ENCODE measurements around the gene PSMB1. TPM values are rescaled to one million over a fixed set of nuclear protein-coding genes. Genes with fewer than 3 reads are reported as not detected.
"Not testable (repeated sequence)": the region's sequence is repeated elsewhere in the genome, so short reads cannot be mapped to it uniquely, and the experiment has no call there.

The PSMB1 gene
- total and polyA plus RNA-seq, 2 donors (not counting 3 experiments of a cell fraction or from before 2014, with no cell fraction given) = 198 to 560 TPM

DNA sequence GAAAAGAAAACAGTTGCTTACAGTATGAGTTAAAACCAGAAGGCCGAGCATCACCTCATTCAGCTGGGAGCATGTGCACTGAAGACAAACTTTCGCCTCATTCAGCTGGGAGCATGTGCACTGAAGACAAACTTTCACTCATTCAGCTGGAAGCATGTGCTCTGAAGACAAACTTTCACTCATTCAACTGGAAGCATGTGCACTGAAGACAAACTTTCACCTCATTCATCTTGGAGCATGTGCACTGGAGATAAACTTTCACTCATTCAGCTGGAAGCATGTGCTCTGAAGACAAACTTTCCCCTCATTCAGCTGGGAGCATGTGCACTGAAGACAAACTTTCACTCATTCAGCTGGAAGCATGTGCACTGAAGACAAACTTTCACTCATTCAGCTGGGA is 45.4 kb downstream of the PSMB1 start:
- H3K9ac ChIP-seq (replicated peaks; ENCODE audit: extremely low read depth, insufficient read depth, low read length); FAIRE-seq; dilution Hi-C loops (cut with MboI; ENCODE audit: extremely low pct_ligation_motif_present, low sequenced_read_pairs); BruUV-seq (replicated peaks); H2AFZ ChIP-seq (ENCODE audit: low read depth, low read length); H3K9me1 ChIP-seq (replicated peaks; ENCODE audit: control insufficient read depth, extremely low read depth, insufficient read depth, low read length); H3K9me3 ChIP-seq (replicated peaks; ENCODE audit: control insufficient read depth, insufficient read depth, low read length); H3K4me1 ChIP-seq (ENCODE audit: control insufficient read depth, extremely low read depth, insufficient read depth, low read length); H4K20me1 ChIP-seq (replicated peaks; ENCODE audit: control insufficient read depth, extremely low read depth, insufficient read depth, low read length); DNase-seq (ENCODE audit: low read depth, low spot score); H3K4me3 ChIP-seq (replicated peaks in 1 of 3; ENCODE audit: insufficient read depth in 1 of 3, low read depth in 1 of 3, low read length in 3 of 3); H3K27me3 ChIP-seq (ENCODE audit: control insufficient read depth in 2 of 2, insufficient read depth in 2 of 2, low read length in 2 of 2); H3K79me2 ChIP-seq (ENCODE audit: control insufficient read depth, insufficient read depth, low read length); POLR2A ChIA-PET; intact Hi-C loops (cut with micrococcal nuclease); H3K4me2 ChIP-seq (ENCODE audit: insufficient read depth, low read length); H3K27ac ChIP-seq (ENCODE audit: insufficient read depth, low read depth, low read length); H3K36me3 ChIP-seq (ENCODE audit: control insufficient read depth in 2 of 2, extremely low read depth in 1 of 2, insufficient read depth in 2 of 2, low read length in 2 of 2): not testable (repeated sequence)
- CTCF ChIA-PET = interaction anchor here (2.1 kb wide), 1 partner anchor 10 kb away, joined by 11 read pairs; no protein-coding TSS in a partner anchor

DNA sequence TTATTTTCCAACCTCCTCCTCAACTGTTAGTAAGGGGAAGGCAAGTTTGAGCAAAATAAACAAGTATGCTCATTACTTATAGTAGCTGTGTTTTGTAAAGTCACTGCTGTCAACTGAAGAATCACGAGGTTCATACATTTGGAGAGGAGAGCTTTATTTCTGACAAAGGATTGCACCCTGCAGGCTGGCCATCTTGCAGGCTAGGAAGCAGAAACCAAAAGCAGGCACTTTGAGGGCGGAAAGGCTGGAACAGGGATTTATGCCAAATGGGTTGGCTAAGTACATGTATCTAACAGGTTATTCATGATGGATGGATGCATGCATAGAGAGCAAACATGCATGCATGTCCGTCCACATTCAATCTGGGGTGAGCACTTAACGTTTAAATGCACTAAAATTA is 46.7 kb downstream of the PSMB1 start:
- no peak for DNase-seq (ENCODE audit: low read depth, low spot score)
- Histone ChIP-seq H3K4me3 (replicated peaks in 1 of 3; ENCODE audit: insufficient read depth in 1 of 3, low read depth in 1 of 3, low read length in 3 of 3) (no peak overlapping the region), H3K9me1 (replicated peaks; ENCODE audit: control insufficient read depth, extremely low read depth, insufficient read depth, low read length) (no peaks in the 10 kb centered on the region), H3K9ac (replicated peaks; ENCODE audit: extremely low read depth, insufficient read depth, low read length) (no peak overlapping the region), H4K20me1 (replicated peaks; ENCODE audit: control insufficient read depth, extremely low read depth, insufficient read depth, low read length) (no peaks in the 10 kb centered on the region), H3K4me2 (ENCODE audit: insufficient read depth, low read length) (no peak overlapping the region), H3K27me3 (ENCODE audit: control insufficient read depth in 2 of 2, insufficient read depth in 2 of 2, low read length in 2 of 2) (no peaks in the 10 kb centered on the region), H2AFZ (ENCODE audit: low read depth, low read length) (no peak overlapping the region), H3K36me3 (ENCODE audit: control insufficient read depth in 2 of 2, extremely low read depth in 1 of 2, insufficient read depth in 2 of 2, low read length in 2 of 2) (no peaks in the 10 kb centered on the region), H3K4me1 (ENCODE audit: control insufficient read depth, extremely low read depth, insufficient read depth, low read length) (no peaks in the 10 kb centered on the region), H3K79me2 (ENCODE audit: control insufficient read depth, insufficient read depth, low read length) (no peaks in the 10 kb centered on the region), H3K27ac (ENCODE audit: insufficient read depth, low read depth, low read length) (no peak overlapping the region), H3K9me3 (replicated peaks; ENCODE audit: control insufficient read depth, insufficient read depth, low read length) (no peaks in the 10 kb centered on the region)
- intact Hi-C loops (cut with micrococcal nuclease) = no loop called here
- no TSS peak for BruUV-seq (replicated peaks)
- TF ChIP-seq POLR2A (IDR thresholded peaks at IDR 0.05; ENCODE audit: low read depth, low read length) (no peak), POLR2AphosphoS5 (IDR thresholded peaks at IDR 0.05; ENCODE audit: insufficient read depth, low read depth, low read length) (no peak), MYC (IDR thresholded peaks at IDR 0.05; ENCODE audit: low read depth, low read length) (no peak), FOS (IDR thresholded peaks at IDR 0.05; ENCODE audit: borderline replicate concordance, insufficient read depth, low read length) (no peak), JUN (IDR thresholded peaks at IDR 0.05; ENCODE audit: borderline replicate concordance, insufficient read depth, insufficient read length, low read depth) (no peak), EZH2 (IDR thresholded peaks at IDR 0.05; ENCODE audit: borderline replicate concordance, low read depth, low read length, severe bottlenecking) (no peak), GATA2 (IDR thresholded peaks at IDR 0.05; ENCODE audit: insufficient read depth, insufficient read length, low read depth, low read length) (no peak)
- TF ChIP-seq, protein P1, sequence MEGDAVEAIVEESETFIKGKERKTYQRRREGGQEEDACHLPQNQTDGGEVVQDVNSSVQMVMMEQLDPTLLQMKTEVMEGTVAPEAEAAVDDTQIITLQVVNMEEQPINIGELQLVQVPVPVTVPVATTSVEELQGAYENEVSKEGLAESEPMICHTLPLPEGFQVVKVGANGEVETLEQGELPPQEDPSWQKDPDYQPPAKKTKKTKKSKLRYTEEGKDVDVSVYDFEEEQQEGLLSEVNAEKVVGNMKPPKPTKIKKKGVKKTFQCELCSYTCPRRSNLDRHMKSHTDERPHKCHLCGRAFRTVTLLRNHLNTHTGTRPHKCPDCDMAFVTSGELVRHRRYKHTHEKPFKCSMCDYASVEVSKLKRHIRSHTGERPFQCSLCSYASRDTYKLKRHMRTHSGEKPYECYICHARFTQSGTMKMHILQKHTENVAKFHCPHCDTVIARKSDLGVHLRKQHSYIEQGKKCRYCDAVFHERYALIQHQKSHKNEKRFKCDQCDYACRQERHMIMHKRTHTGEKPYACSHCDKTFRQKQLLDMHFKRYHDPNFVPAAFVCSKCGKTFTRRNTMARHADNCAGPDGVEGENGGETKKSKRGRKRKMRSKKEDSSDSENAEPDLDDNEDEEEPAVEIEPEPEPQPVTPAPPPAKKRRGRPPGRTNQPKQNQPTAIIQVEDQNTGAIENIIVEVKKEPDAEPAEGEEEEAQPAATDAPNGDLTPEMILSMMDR (IDR thresholded peaks at IDR 0.05; ENCODE audit: extremely low read depth in 1 of 2, insufficient read depth in 1 of 2, low read depth in 1 of 2, low read length in 2 of 2) = no peak
- TF ChIP-seq, protein P2, sequence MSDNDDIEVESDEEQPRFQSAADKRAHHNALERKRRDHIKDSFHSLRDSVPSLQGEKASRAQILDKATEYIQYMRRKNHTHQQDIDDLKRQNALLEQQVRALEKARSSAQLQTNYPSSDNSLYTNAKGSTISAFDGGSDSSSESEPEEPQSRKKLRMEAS (IDR thresholded peaks at IDR 0.05; ENCODE audit: insufficient read depth, insufficient read length) = no peak
- POLR2A ChIA-PET = no interaction called here
- CTCF ChIA-PET = interaction anchor here (2.1 kb wide), 1 partner anchor 11 kb away, joined by 11 read pairs; no protein-coding TSS in a partner anchor
- dilution Hi-C loops (cut with MboI; ENCODE audit: extremely low pct_ligation_motif_present, low sequenced_read_pairs) = no loop called here
- no peak for FAIRE-seq
